IMR-90 (cell line): ENCODE data around the gene ADAMTS8. TPM values are rescaled to one million over a fixed set of nuclear protein-coding genes. Genes with fewer than 3 reads are reported as not detected.

ENCODE experiments used
- ATAC-seq: fragments of 200-7000 bp; cut with Tn5 transposase; 2 replicates; pipeline ENCODE4 v1.9.1; 2020; ENCODE audit warnings: low read depth, mild to moderate bottlenecking, moderate library complexity
- BruUV-seq: library from RNA; stranded (reverse); fragments of 400-500 nt; replicated peaks from 2 replicates; lab custom pipeline; 2021; lab: Mats Ljungman, UMichigan
- CTCF ChIA-PET: fragments of 300-600 bp; formaldehyde crosslinking; extraction: SDS; loops from one replicate; lab custom pipeline; 2021; ENCODE audit warnings: antibody characterized with exemption; lab: Yijun Ruan, JAX
- POLR2A ChIA-PET: fragments of 300-600 bp; sonication (Branson Sonifier 250); formaldehyde crosslinking; loops from one replicate; lab custom pipeline; 2022; ENCODE audit warnings: antibody characterized with exemption; ENCODE audit not compliant: unreplicated experiment; lab: Charles Lee
- DNase-seq: peaks from one replicate; pipeline ENCODE4 v3.0.0; 2013
- H2AFZ ChIP-seq: replicated peaks from 2 replicates; pipeline ENCODE3; 2013; ENCODE audit warnings: low read length, mild to moderate bottlenecking; ENCODE audit not compliant: poor library complexity
- H2AK5ac ChIP-seq: 2 replicates; pipeline ENCODE4 v1.6.1; 2013; ENCODE audit warnings: low read depth, low read length, inconsistent platforms
- H2AK9ac ChIP-seq: replicated peaks from 2 replicates; pipeline ENCODE3; 2013; ENCODE audit warnings: mild to moderate bottlenecking, low read depth, low read length, moderate library complexity; ENCODE audit not compliant: poor library complexity
- H2BK120ac ChIP-seq: 2 replicates; pipeline ENCODE4 v1.6.1; 2013; ENCODE audit warnings: low read depth, low read length, inconsistent platforms
- H2BK15ac ChIP-seq: 3 replicates; pipeline ENCODE4 v1.6.1; 2013; ENCODE audit warnings: low read depth, low read length, inconsistent platforms
- H2BK20ac ChIP-seq: 2 replicates; pipeline ENCODE4 v1.6.1; 2013; ENCODE audit warnings: low read depth, mild to moderate bottlenecking, inconsistent platforms, low read length, moderate library complexity
- H2BK5ac ChIP-seq: 2 replicates; pipeline ENCODE4 v1.6.1; 2013; ENCODE audit warnings: mild to moderate bottlenecking, low read depth, low read length, inconsistent platforms; ENCODE audit not compliant: poor library complexity, severe bottlenecking
- H3K14ac ChIP-seq: replicated peaks from 2 replicates; pipeline ENCODE4 v1.6.1; 2013; ENCODE audit warnings: low read depth, low read length, inconsistent platforms
- H3K18ac ChIP-seq: 2 replicates; pipeline ENCODE4 v1.6.1; 2013; ENCODE audit warnings: low read depth, low read length, control low read depth
- H3K23ac ChIP-seq: 2 replicates; pipeline ENCODE4 v1.6.1; 2013; ENCODE audit warnings: low read depth, low read length, inconsistent platforms
- H3K27ac ChIP-seq: 2 replicates; pipeline ENCODE4 v1.5.1; 2013; ENCODE audit warnings: mild to moderate bottlenecking, control low read depth, low read length; ENCODE audit not compliant: insufficient read depth
- H3K27me3 ChIP-seq: 2 replicates; pipeline ENCODE4 v1.6.1; 2013; ENCODE audit warnings: low read length; ENCODE audit not compliant: control insufficient read depth, insufficient read depth
- H3K36me3 ChIP-seq: 2 replicates; pipeline ENCODE4 v1.6.1; 2013; ENCODE audit warnings: low read length, mixed read lengths; ENCODE audit not compliant: control insufficient read depth, insufficient read depth
- H3K4ac ChIP-seq: 2 replicates; pipeline ENCODE4 v1.6.1; 2013; ENCODE audit warnings: low read depth, low read length, inconsistent platforms
- H3K4me1 ChIP-seq: 2 replicates; pipeline ENCODE4 v1.6.1; 2013; ENCODE audit warnings: low read length, mixed read lengths; ENCODE audit not compliant: control insufficient read depth, insufficient read depth
- H3K4me2 ChIP-seq: 2 replicates; pipeline ENCODE4 v1.6.1; 2013; ENCODE audit warnings: low read depth, mild to moderate bottlenecking, control low read depth, low read length, moderate library complexity
- H3K4me3 ChIP-seq: 2 replicates; pipeline ENCODE4 v1.5.1; 2013; ENCODE audit warnings: low read depth, mild to moderate bottlenecking, control low read depth, low read length, moderate library complexity; ENCODE audit not compliant: insufficient read depth
- H3K56ac ChIP-seq: 2 replicates; pipeline ENCODE4 v1.6.1; 2013; ENCODE audit warnings: low read length, inconsistent platforms; ENCODE audit not compliant: insufficient read depth; ENCODE audit errors: extremely low read depth
- H3K79me1 ChIP-seq, 2 experiments: 2 replicates each; pipeline ENCODE4 v1.6.1; 2013; ENCODE audit warnings: low read length in 2 of 2, inconsistent platforms in 1 of 2, low read depth in 1 of 2
- H3K9ac ChIP-seq: 2 replicates; pipeline ENCODE4 v1.6.1; 2013; ENCODE audit warnings: low read depth, low read length, control low read depth
- H3K9me1 ChIP-seq: 2 replicates; pipeline ENCODE4 v1.6.1; 2013; ENCODE audit warnings: low read length, inconsistent platforms; ENCODE audit not compliant: insufficient read depth
- H3K9me3 ChIP-seq: 2 replicates; pipeline ENCODE4 v1.6.1; 2013; ENCODE audit warnings: low read length; ENCODE audit not compliant: control insufficient read depth, insufficient read depth
- H4K20me1 ChIP-seq: 2 replicates; pipeline ENCODE4 v1.6.1; 2013; ENCODE audit warnings: low read length, inconsistent platforms; ENCODE audit not compliant: insufficient read depth
- H4K5ac ChIP-seq: 2 replicates; pipeline ENCODE4 v1.6.1; 2013; ENCODE audit warnings: mild to moderate bottlenecking, low read depth, low read length, control low read depth
- H4K8ac ChIP-seq, 2 experiments: 2 replicates each; pipeline ENCODE4 v1.6.1; 2013; ENCODE audit warnings: low read depth in 2 of 2, low read length in 2 of 2, control low read depth in 1 of 2, inconsistent platforms in 1 of 2
- H4K91ac ChIP-seq: 2 replicates; pipeline ENCODE4 v1.6.1; 2013; ENCODE audit warnings: low read depth, low read length, inconsistent platforms; ENCODE audit not compliant: insufficient read depth
- MAFK ChIP-seq: IDR thresholded peaks from 2 replicates; pipeline ENCODE4 v1.6.1; 2012; ENCODE audit warnings: low read depth, low read length, improper control_type of control experiment
- RFX5 ChIP-seq: IDR thresholded peaks from 2 replicates; pipeline ENCODE4 v1.8.0; 2012; ENCODE audit warnings: low read depth, mild to moderate bottlenecking, low read length, moderate library complexity
- WGBS, 2 experiments: methylation state at CpG; one replicate each; pipeline versions ENCODE4 v1.1.5 to v1.1.7; 2013; ENCODE audit warnings: missing lambda C conversion rate in 2 of 2; ENCODE audit not compliant: insufficient read length in 1 of 2; ENCODE audit errors: extremely low coverage in 2 of 2; 5-methylcytosine and 5-hydroxymethylcytosine counted together
- dilution Hi-C: fragments of 300-500 bp; cut with HindIII; formaldehyde crosslinking; loops from one replicate; pipeline ENCODE4 v1.14.3; 2018; ENCODE audit warnings: low sequenced_read_pairs; ENCODE audit not compliant: unreplicated experiment
- in situ Hi-C: fragments of 300-500 bp; cut with MboI; formaldehyde crosslinking; loops from 3 replicates; pipeline ENCODE4 v1.14.3; 2019; ENCODE audit warnings: low sequenced_read_pairs, inconsistent platforms, mixed read lengths
- intact Hi-C: fragments of 100-400 bp; cut with micrococcal nuclease; formaldehyde crosslinking; loops from 2 replicates; pipeline ENCODE4 v1.10.0; 2022
- polyA plus RNA-seq, 3 experiments: library from polyadenylated mRNA; depleted of rRNA; stranded (reverse); fragments of >200 nt; gene quantifications; 2 replicates each; pipeline ENCODE4 v1.2.3, GENCODE V29; 2012; ENCODE audit warnings: low replicate concordance in 1 of 3
- total RNA-seq: library from RNA; depleted of rRNA; stranded (reverse); fragments of >200 nt; gene quantifications from 2 replicates; pipeline ENCODE4 v1.2.3, GENCODE V29; 2012

ADAMTS8 gene
- total and polyA plus RNA-seq, 2 of the 4 experiments (the other 2 are of a cell fraction): under 0.01 to 0.60 TPM

GRCh38 chr11:130426223-130426836 lies 2.1 kb downstream of the ADAMTS8 start:
- peak overlapping the region; percentile 51 for H3K23ac ChIP-seq
- in situ Hi-C loops: loop anchor here (5.0 kb wide), 1 partner anchor 214 kb away; no protein-coding TSS in a partner anchor
- H3K27ac ChIP-seq: no peak overlapping the region
- H3K36me3 ChIP-seq: no peaks in the 10 kb centered on the region; the same call in 1 of the 2 replicates
- intact Hi-C loops: loop anchor here (5.0 kb wide), 1 partner anchor 114 kb away; the partner anchor contains the start of gene ZBTB44
- H4K5ac ChIP-seq: peak overlapping the region; percentile 37; the same call in 1 of the 2 replicates
- peaks cover 2% of the 10 kb centered on the region; the same call in 1 of the 2 replicates for H3K9me1 ChIP-seq
- peak overlapping the region; percentile 36; the same call in 1 of the 2 replicates for H2BK120ac ChIP-seq
- no peak overlapping the region; the same call in 1 of the 2 replicates for H3K9ac ChIP-seq
- 55% methylated on average over 3 of the region's 5 CpGs; no CpG with 5 or more reads in 1 of the 2 experiments for WGBS, 2 experiments
- peak overlapping the region; percentile 48 for H2AFZ ChIP-seq
- peak overlapping the region; percentile 65 for H3K4ac ChIP-seq
- H2BK20ac ChIP-seq: peak overlapping the region; percentile 23; the same call in 1 of the 2 replicates
- ATAC-seq (no peak), DNase-seq (no peak)
- peak overlapping the region; percentile 9; the same call in 2 of the 3 replicates for H2BK15ac ChIP-seq
- peak overlapping the region; percentile 48; the same call in 1 of the 2 replicates for H3K4me2 ChIP-seq
- no peak overlapping the region for H2BK5ac ChIP-seq
- no peak overlapping the region for H2AK9ac ChIP-seq
- CTCF ChIA-PET: interaction anchor here (0.6 to 1.2 kb wide), 2 partner anchors 36 to 39 kb away, joined by 4 to 6 read pairs; no protein-coding TSS in a partner anchor
- H3K79me1 ChIP-seq: no peaks in the 10 kb centered on the region
- H3K9me3 ChIP-seq: no peaks in the 10 kb centered on the region; the same call in 1 of the 2 replicates
- H3K4me1 ChIP-seq: peaks cover 10% of the 10 kb centered on the region
- peak overlapping the region; percentile 17; the same call in 1 of the 2 replicates for H3K18ac ChIP-seq
- POLR2A ChIA-PET: interaction anchor here (1.4 kb wide), 1 partner anchor 213 kb away, joined by 3 read pairs; no protein-coding TSS in a partner anchor
- H4K91ac ChIP-seq: peak overlapping the region; percentile 32; the same call in 1 of the 2 replicates
- H3K4me3 ChIP-seq: peak overlapping the region; percentile 47; the same call in 1 of the 2 replicates
- no peak overlapping the region for H3K56ac ChIP-seq
- H3K27me3 ChIP-seq: peaks cover 68% of the 10 kb centered on the region
- TF ChIP-seq RFX5 (no peak), MAFK (peak; percentile 91)
- H4K20me1 ChIP-seq: peaks cover 4% of the 10 kb centered on the region; the same call in 1 of the 2 replicates
- no TSS peak for BruUV-seq
- H4K8ac ChIP-seq: no peak overlapping the region
- dilution Hi-C loops: loop anchor here (25.0 kb wide), 1 partner anchor 436 kb away; no protein-coding TSS in a partner anchor
- H2AK5ac ChIP-seq: 0 out of 2 replicates have a peak overlapping the region, but pooled peaks have one; percentile 13
- no peak overlapping the region for H3K14ac ChIP-seq
